NCI-H2227 treated with DMSO at 0.1 percent for 48 hours (cell line): ENCODE results near the gene CARS1.
"Not testable (repeated sequence)": the region's sequence is repeated elsewhere in the genome, so short reads cannot be mapped to it uniquely, and the experiment has no call there.

Experiments
- DNase-seq: peaks from one replicate; lab custom pipeline; 2025; lab: John Stamatoyannopoulos, UW

Gene CARS1

GRCh38 chr11:3089236-3090061 is 32.2 kb upstream of the CARS1 start:
- DNase-seq: no peak

- DNase-seq: no peak
Observed at GRCh38 chr11:3088806-3089205, 31.6 kb upstream of the CARS1 start.

- DNase-seq: no peak
Observed at GRCh38 chr11:3087821-3088800, 30.9 kb upstream of the CARS1 start.

GRCh38 chr11:3087373-3087772 is 30.1 kb upstream of the CARS1 start:
- DNase-seq: no peak

- no peak for DNase-seq
Observed at GRCh38 chr11:3086671-3087150, 29.5 kb upstream of the CARS1 start.

- DNase-seq: no peak
Observed at GRCh38 chr11:3086114-3086513, 28.9 kb upstream of the CARS1 start.

GRCh38 chr11:3085052-3085451 is 27.8 kb upstream of the CARS1 start:
- no peak for DNase-seq

- DNase-seq: no peak
Observed at GRCh38 chr11:3083321-3083720, 26.1 kb upstream of the CARS1 start.

- no peak for DNase-seq
Observed at GRCh38 chr11:3081386-3081751, 24.1 kb upstream of the CARS1 start.

GRCh38 chr11:3080733-3081385 is 23.6 kb upstream of the CARS1 start:
- DNase-seq: no peak

- no peak for DNase-seq
Observed at GRCh38 chr11:3080104-3080503, 22.9 kb upstream of the CARS1 start.

- no peak for DNase-seq
Observed at GRCh38 chr11:3077846-3078440, 20.7 kb upstream of the CARS1 start.

GRCh38 chr11:3077189-3077836 is 20.1 kb upstream of the CARS1 start:
- no peak for DNase-seq

GRCh38 chr11:3074912-3075589 is 17.8 kb upstream of the CARS1 start:
- no peak for DNase-seq

- no peak for DNase-seq
Observed at GRCh38 chr11:3073029-3073435, 15.8 kb upstream of the CARS1 start.

- DNase-seq: no peak
Observed at GRCh38 chr11:3069425-3069824, 12.2 kb upstream of the CARS1 start.

- DNase-seq: not testable (repeated sequence)
Observed at GRCh38 chr11:3066308-3066707, 9.1 kb upstream of the CARS1 start.

- DNase-seq: not testable (repeated sequence)
Observed at GRCh38 chr11:3064709-3065108, 7.5 kb upstream of the CARS1 start.

- not testable (repeated sequence) for DNase-seq
Observed at GRCh38 chr11:3063876-3064275, 6.7 kb upstream of the CARS1 start.

- not testable (repeated sequence) for DNase-seq
Observed at GRCh38 chr11:3063432-3063831, 6.2 kb upstream of the CARS1 start.
